ENCODE data around the gene FOXK1.
A peak's percentile ranks its signal among the peaks of the same experiment; 100 is the strongest.

Gene FOXK1

GRCh38 chr7:4745971-4746919 is 64.2 kb downstream of the FOXK1 start:
- no peak for DNase-seq
- TF ChIP-seq, protein P1, sequence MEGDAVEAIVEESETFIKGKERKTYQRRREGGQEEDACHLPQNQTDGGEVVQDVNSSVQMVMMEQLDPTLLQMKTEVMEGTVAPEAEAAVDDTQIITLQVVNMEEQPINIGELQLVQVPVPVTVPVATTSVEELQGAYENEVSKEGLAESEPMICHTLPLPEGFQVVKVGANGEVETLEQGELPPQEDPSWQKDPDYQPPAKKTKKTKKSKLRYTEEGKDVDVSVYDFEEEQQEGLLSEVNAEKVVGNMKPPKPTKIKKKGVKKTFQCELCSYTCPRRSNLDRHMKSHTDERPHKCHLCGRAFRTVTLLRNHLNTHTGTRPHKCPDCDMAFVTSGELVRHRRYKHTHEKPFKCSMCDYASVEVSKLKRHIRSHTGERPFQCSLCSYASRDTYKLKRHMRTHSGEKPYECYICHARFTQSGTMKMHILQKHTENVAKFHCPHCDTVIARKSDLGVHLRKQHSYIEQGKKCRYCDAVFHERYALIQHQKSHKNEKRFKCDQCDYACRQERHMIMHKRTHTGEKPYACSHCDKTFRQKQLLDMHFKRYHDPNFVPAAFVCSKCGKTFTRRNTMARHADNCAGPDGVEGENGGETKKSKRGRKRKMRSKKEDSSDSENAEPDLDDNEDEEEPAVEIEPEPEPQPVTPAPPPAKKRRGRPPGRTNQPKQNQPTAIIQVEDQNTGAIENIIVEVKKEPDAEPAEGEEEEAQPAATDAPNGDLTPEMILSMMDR (IDR thresholded peaks at IDR 0.05; ENCODE audit: low read depth, low read length): no peak
- H3K27me3 ChIP-seq (ENCODE audit: insufficient read depth, low read depth, severe bottlenecking): no peaks in the 10 kb centered on the region
- H3K27ac ChIP-seq: peak overlapping the region; percentile 75
- no peak overlapping the region for H3K4me3 ChIP-seq (ENCODE audit: low read depth, low read length)
- peaks cover 40% of the 10 kb centered on the region for H3K36me3 ChIP-seq
- H3K9me3 ChIP-seq (ENCODE audit: severe bottlenecking): no peaks in the 10 kb centered on the region

GRCh38 chr7:4747013-4747412 is 64.9 kb downstream of the FOXK1 start:
- no peaks in the 10 kb centered on the region for H3K9me3 ChIP-seq (ENCODE audit: severe bottlenecking)
- TF ChIP-seq, protein P1 (IDR thresholded peaks at IDR 0.05; ENCODE audit: low read depth, low read length): no peak
- no peak overlapping the region for H3K27ac ChIP-seq
- H3K27me3 ChIP-seq (ENCODE audit: insufficient read depth, low read depth, severe bottlenecking): no peaks in the 10 kb centered on the region
- H3K36me3 ChIP-seq: peaks cover 32% of the 10 kb centered on the region
- H3K4me3 ChIP-seq (ENCODE audit: low read depth, low read length): no peak overlapping the region
- DNase-seq: no peak

DNA sequence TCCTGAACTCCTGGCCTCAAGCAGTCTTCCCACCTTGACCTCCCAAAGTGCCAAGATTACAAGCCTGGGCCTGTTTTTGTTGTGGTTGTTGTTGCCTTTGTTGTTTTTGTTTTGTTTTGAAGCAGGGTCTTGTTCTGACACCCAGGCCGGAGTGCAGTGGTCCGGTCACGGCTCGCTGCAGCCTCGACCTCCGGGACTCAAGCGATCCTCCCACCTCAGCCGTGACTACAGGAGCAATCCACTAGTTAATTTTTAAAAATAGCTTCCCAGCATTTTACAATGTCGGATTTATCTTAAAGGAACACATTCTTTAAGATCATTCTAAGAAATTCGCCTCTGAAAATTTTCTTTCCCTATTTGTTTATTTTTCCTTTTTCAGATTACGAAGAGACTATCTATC is 65.7 kb downstream of the FOXK1 start:
- Histone ChIP-seq H3K4me3 (ENCODE audit: low read depth, low read length) (no peak overlapping the region), H3K27ac (no peak overlapping the region), H3K27me3 (ENCODE audit: insufficient read depth, low read depth, severe bottlenecking) (no peaks in the 10 kb centered on the region), H3K36me3 (peaks cover 25% of the 10 kb centered on the region), H3K9me3 (ENCODE audit: severe bottlenecking) (no peaks in the 10 kb centered on the region)
- TF ChIP-seq, protein P1 (IDR thresholded peaks at IDR 0.05; ENCODE audit: low read depth, low read length): no peak
- DNase-seq: no peak

DNA sequence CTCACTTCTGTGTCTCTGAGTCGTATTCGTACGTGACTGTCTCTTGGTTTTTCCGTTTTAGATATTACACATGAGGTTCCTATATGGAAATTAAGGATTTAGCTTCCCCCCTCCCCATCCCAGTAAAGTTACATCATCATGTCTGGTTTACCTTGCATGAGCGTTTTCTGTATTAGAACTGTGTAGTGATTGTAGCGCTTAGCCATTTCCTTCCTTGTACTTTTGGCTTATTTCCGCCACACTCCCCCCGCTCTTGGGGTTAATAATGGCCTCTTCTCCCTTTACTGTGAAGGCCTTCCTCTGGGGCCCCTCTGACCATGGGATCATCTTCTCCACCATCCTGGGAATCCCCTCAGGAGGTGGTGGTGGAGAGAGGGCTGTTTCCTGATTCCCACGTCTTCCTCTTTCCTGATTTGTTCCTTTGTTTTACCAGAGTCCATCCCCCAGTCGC is 66.2 kb downstream of the FOXK1 start:
- TF ChIP-seq, protein P1 (IDR thresholded peaks at IDR 0.05; ENCODE audit: low read depth, low read length): no peak
- H3K4me3 ChIP-seq (ENCODE audit: low read depth, low read length): no peak overlapping the region

GRCh38 chr7:4749363-4749762 is 67.3 kb downstream of the FOXK1 start:
- TF ChIP-seq, protein P1 (IDR thresholded peaks at IDR 0.05; ENCODE audit: low read depth, low read length): no peak
- DNase-seq: no peak
- no peaks in the 10 kb centered on the region for H3K9me3 ChIP-seq (ENCODE audit: severe bottlenecking)
- H3K27ac ChIP-seq: no peak overlapping the region
- H3K27me3 ChIP-seq (ENCODE audit: insufficient read depth, low read depth, severe bottlenecking): no peaks in the 10 kb centered on the region
- no peak overlapping the region for H3K4me3 ChIP-seq (ENCODE audit: low read depth, low read length)
- H3K36me3 ChIP-seq: peaks cover 28% of the 10 kb centered on the region

More for the DNA sequence above, 66.2 kb downstream of the FOXK1 start:
- H3K9me3 ChIP-seq (ENCODE audit: severe bottlenecking): no peaks in the 10 kb centered on the region
- no peak for DNase-seq
- H3K27ac ChIP-seq: no peak overlapping the region
- no peaks in the 10 kb centered on the region for H3K27me3 ChIP-seq (ENCODE audit: insufficient read depth, low read depth, severe bottlenecking)
- H3K36me3 ChIP-seq: peaks cover 25% of the 10 kb centered on the region
